ENCODE data around the gene OR51E2.
"Not testable (repeated sequence)": the region's sequence is repeated elsewhere in the genome, so short reads cannot be mapped to it uniquely, and the experiment has no call there.

The OR51E2 gene

DNA sequence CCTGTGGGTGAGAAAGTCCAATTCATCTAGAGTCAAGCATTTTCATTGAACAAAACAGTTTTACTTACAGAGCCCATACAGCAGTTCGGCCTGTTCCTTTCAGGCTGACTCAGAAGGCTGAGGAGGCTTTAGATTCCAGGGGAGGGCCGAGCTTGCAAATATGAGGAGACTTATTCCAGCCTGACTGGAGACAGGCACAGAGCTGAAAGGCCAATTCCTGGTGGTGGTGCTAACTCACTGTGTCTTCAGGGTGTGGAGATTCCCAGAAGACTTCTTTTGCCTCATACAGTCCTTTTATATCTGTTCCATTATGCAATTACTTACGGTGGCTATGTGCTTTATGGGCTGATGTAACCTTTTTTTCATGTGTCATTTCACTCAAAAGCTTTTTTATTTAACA lies at the start of gene OR51E2:
Gene OR51E2 (minus strand): TSS at position 269 of the 400 bp plus-strand sequence. CDS start 15,142 bp downstream, outside the sequence.
- DNase-seq = peak; percentile 19

- no peak for DNase-seq
These were observed 43.1 kb upstream of the OR51E2 start for GRCh38 chr11:4740735-4741134.

- no peak for DNase-seq
These were observed 29.5 kb upstream of the OR51E2 start for GRCh38 chr11:4727171-4727570.

DNA sequence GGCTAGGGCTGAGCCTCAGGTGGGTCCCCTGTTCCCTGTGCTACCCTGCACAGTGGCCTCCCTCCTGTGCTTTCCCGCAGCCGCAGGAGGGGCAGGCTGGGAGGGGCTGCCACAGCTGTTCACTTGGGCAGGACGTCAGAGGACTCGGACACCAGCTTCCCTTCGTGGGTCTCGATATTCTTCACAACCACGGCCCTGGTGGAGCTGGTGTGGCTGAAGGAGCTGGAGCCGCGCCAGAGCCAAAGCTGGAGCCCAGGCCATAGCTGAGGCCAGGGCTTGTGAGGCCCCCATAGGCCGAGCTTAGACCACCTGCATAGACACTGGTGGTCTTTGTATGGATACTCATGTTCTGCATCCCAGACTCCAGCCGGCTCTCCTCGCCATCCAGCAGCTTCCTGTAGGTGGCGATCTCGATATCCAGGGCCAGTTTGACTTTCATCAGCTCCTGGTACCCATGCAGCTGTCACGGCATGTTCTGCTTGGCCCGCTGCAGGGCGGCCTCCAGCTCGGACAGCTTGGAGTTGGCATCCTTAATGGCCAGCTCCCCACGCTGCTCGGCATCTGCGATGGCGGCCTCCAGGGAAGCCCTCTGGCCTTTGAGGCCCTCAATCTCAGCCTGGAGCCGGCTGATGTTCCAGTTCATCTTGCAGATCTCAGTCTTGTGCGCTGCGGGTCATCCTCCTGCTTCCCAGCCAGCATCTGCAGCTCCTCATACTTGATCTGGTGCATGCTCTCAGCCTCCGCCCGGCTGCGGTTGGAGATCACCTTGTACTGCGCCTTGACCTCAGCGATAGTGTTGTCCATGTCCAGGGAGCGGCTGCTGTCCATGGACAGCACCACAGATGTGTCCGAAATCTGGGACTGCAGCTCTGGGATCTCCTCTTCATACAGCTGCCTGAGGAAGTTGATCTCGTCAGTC lies 25.2 kb upstream of the OR51E2 start:
- DNase-seq = not testable (repeated sequence)

DNA sequence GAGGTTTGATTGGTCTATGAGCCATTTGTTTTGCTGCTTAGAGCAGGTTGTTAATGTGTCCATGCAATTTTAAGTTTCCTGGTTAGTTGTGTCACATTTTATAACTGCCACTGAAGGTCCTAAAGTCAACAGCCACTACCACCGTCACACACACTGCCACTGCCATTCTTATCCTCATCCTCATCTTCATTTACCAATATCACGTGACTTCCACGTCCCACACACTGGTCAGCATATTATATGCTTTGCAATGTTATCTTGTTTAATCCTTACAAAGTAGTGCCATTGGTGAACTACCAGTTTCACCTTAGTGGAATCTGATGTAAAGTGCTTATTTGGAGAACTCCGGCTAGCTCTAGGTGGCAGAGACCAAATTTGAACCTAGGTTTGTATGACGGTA lies 16.6 kb upstream of the OR51E2 start:
- no peak for DNase-seq

DNA sequence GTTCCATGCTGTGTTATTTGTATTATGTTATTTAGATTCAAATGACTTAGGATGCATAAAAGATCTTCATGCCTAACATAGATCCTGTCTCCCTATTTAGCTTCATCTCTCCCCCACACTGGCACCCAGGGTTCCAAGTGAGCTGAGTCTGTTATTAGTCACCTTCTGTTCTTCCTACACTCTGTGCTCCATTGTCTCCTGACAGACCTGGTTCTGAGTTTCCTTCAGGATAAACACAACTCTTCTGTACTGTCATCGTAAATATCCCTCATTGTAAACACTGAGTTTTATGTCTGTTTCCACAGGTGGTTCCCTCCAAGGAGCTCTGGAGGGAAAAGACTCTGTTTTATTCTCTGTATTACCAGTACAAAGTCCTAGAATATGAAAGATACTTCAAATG lies 15.6 kb upstream of the OR51E2 start:
- DNase-seq = peak; percentile 14

- DNase-seq = peak; percentile 84
These were observed 7.2 kb upstream of the OR51E2 start for GRCh38 chr11:4704790-4705334.

- DNase-seq = peak; percentile 94
These were observed 6.6 kb upstream of the OR51E2 start, which contains the start of gene MMP26 for GRCh38 chr11:4704054-4704789. TSS of gene MMP26 (plus strand) at chr11:4704784.

DNA sequence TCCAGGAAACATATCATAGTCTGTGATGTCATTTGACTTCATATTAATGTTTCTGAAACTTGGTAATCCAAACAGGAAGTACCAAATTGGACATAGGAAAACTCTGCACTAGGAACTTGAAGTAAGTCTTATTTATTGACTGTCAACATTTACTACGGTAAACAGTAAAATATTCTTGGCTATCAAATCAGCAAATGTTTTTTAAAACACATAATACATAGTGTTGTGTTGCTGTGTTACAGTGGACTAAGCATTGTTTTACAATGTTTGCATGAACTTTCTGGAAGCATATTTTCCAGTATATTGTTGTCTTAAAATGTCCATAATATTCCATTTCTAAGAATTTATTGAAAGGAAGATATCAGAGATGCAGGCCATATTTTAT lies 2.8 kb upstream of the OR51E2 start:
- no peak for DNase-seq

GRCh38 chr11:4699697-4700435 lies 2.2 kb upstream of the OR51E2 start:
- DNase-seq = no peak

- DNase-seq = no peak
These were observed 2.2 kb downstream of the OR51E2 start for GRCh38 chr11:4695442-4695841.

DNA sequence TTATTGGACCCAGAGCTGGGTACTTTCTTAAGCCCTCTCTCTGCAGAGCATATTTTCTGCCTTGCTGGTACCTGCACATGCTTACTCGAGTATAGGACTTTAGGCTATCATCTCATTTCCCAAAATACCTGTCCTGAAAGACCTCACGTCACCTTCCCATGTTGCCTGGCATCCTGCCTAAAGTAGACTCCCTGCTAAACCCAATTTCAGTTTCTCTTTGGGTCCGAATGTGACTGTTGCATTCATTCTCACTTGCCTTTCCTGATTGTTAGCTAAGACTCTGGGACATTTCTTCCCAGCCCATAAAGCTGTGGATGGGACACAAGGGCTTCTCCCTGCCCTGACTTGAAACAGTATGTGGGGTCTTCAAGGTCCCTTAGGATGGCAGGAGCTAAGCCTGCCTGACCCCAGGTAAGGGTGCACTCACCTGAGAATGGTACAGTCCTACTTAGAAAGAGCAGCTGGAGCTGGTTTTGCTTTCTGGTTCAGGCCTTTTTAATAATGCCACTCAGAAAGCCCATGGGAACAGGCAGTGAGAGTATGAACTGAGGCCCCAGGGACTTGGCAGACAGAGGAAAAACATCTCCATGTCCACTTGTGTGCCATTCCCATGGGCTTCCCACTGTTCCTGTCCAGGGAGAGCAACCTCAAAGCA lies 12.9 kb downstream of the OR51E2 start:
- DNase-seq = no peak

DNA sequence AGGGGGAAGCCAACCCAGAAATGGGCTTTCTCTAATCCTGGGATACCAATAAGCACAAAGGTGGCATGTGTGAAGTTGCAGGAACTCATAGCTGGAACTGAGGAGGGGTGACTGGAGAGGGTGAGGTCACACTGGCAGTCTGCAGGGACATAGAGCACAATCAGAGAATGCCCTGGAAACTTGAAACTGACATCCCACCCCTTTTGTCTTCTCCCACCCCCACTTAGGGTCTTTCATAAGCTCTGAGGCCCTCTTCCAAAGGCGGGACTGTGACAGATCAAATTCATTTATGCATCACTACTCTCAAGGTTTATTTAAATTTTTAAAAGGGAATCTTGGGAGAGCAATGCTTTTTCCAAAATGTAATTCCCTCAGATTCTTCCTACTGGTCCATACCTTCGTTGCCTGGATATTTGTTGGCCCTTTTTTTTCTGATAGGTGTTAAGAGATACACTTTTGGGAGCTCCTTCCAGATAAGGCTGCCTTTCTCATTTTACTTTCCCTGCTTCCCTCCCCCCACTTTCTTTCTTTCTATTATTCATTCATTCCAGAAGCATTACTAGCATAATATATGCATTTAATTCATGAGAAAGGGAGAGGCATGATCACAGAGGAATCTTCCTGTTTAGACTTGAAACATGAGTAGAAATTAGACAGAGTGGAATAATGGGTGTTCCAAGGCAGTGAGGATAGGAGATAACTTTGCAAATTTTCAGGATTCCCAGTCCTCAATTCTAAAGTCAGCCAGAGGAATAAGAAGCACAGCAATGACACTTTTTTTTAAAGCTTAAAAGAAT lies 14.8 kb downstream of the OR51E2 start:
- DNase-seq = no peak

DNA sequence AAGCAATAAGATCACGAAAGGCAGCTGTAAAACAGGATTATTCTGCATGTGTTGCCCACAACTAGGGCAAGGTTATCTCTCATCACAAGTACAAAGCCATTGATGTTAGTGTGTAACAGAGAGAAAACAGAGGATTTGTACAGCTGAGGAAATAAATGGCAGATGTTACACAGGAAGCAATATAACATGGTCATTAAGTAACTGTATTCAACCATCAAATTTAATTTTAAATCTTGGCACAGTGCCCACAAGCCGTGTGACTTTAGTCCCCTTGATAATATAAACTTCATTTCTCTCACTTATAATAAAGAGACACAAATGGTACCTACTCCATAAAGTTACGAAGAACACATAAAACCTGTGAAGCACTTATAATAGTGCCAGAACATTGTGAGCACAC lies 17.3 kb downstream of the OR51E2 start:
- peak; percentile 88 for DNase-seq

DNA sequence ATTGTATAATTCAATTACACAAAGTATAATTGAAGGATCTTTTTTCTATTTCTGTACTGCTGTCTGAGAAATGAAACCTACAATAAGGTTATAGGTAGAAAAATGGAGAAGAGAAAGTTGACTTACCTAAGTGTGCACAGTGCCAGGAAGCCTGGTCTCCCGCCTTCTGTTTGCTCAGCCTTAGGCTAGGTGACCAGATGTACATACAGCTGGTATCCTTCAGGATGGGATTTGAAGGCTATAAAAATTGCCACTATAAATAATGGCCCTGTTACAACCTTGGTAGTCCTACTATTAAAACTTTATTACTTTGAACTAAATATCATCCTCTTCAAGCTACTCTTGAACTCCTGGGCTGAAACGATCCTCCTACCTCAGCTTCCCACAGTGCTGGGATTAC lies 19.7 kb downstream of the OR51E2 start:
- DNase-seq = peak; percentile 72

GRCh38 chr11:4673781-4674180 lies 23.9 kb downstream of the OR51E2 start:
- DNase-seq = no peak

- no peak for DNase-seq
These were observed 25.2 kb downstream of the OR51E2 start for GRCh38 chr11:4672470-4672869.

DNA sequence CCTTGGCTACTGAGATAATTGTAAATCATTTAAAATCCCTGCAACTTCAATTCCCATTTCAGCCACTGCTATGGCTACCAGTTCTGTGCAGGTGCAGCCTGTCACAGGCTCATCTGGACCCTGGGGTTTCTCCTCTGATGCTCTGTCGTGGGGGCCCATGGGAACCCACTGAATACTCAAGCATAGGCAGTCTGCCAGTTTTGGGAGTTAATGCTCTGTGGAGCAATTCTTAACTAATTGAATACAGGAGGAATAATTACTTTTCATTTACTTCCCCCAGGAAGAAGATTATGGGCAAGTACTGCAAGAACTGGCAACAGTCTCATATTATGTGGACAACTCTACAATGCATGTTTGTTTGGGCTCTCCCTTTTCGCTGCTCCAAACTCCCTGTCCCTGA lies 25.9 kb downstream of the OR51E2 start:
- DNase-seq = no peak

DNA sequence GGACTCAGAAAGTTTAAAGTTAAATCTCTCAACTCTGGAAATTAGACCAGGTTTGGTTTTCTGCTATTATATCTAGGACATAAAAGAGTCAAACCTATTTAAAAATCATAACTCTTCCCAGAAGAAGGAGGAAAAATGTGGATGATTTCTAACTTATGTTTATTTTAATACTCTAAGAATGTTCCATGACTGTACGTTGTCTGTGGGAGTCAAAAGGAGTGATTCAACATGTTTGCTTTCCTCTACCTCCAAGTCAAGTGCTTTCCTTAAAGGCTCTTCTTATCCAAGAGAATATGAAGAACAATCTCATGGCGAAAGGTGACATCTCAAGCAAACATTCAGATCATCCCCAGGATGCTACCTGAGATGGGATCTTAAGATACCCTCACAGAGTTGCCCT lies 32.2 kb downstream of the OR51E2 start:
- no peak for DNase-seq

- no peak for DNase-seq
These were observed 32.9 kb downstream of the OR51E2 start for GRCh38 chr11:4664786-4665185.

DNA sequence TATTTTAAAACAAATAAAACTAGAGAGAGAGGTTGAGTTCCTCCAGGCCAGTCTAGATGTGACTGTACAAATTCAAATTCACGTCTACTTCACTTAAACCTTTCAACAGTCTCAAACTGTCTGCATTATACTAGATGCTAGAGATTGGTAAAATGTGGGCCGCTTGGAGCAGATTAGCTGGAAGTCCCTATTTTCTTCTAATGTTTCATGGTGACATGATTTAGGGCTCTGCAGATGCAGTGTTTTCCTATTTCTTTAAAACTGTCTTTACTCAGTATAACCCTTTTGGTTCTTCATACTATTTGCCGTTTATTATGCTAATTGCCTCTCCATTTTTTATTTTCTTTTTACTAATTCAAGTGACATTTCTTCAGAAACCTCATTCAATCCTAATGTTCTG lies 33.5 kb downstream of the OR51E2 start:
- DNase-seq = no peak

DNA sequence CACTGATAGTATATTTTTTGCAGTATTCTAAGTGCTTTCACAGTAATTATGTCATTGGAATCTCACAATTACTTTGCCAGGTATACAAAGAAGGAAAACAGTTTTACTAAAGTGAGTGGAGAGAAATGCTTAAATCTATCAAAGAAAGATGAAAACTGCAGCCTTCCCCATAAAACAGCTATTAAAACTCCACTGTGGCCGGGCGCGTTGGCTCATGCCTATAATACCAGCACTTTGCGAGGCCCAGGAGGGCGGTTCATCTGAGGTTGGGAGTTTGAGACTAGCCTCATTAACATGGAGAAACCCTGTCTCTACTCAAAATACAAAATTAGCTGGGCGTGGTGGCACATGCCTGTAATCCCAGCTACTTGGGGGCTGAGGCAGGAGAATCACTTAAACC lies 34.8 kb downstream of the OR51E2 start:
- no peak for DNase-seq

Measured in NCI-H146 (cell line).